CD4-positive, alpha-beta T cell treated with Interleukin-12 subunit alpha and Interleukin-12 subunit beta, for 1 hour (primary cell): ENCODE results near the gene APOBEC3C.
"Not testable (repeated sequence)": the region's sequence is repeated elsewhere in the genome, so short reads cannot be mapped to it uniquely, and the experiment has no call there.

Experiments
- DNase-seq: peaks from one replicate; pipeline ENCODE4 v3.0.0-alpha.2; 2020

APOBEC3C gene

GRCh38 chr22:39066442-39067276 is 52.6 kb downstream of the APOBEC3C start:
- not testable (repeated sequence) for DNase-seq

- DNase-seq: no peak
These were observed 54.2 kb downstream of the APOBEC3C start for GRCh38 chr22:39068033-39068785.
